Activated CD8-positive, alpha-beta T cell treated with anti-CD3 and anti-CD28 coated beads for 36 hours (primary cell): ENCODE results near the gene CCDC142. TPM values are rescaled to one million over a fixed set of nuclear protein-coding genes. Genes with fewer than 3 reads are reported as not detected.

Experiments used
- ATAC-seq: fragments of 200-7000 bp; cut with Tn5 transposase; one replicate; pipeline ENCODE4 v1.10.0; 2021; ENCODE audit warnings: mild to moderate bottlenecking, moderate library complexity
- CTCF ChIA-PET: fragments of 350-600 bp; sonication (Branson Sonifier 250); formaldehyde crosslinking; loops from one replicate; lab custom pipeline; 2021; ENCODE audit warnings: antibody characterized with exemption; lab: Charles Lee
- POLR2A ChIA-PET: fragments of 350-600 bp; sonication (Branson Sonifier 250); formaldehyde crosslinking; loops from one replicate; lab custom pipeline; 2021; ENCODE audit warnings: antibody characterized with exemption; lab: Charles Lee
- DNase-seq: peaks from one replicate; pipeline ENCODE4 v3.0.0-alpha.2; 2020
- H3K27ac Mint-ChIP-seq: one replicate; pipeline ENCODE4 v1.8.0; 2021; ENCODE audit warnings: mild to moderate bottlenecking, mixed read lengths
- H3K27me3 Mint-ChIP-seq: one replicate; pipeline ENCODE4 v1.8.0; 2021; ENCODE audit warnings: mixed read lengths
- H3K36me3 Mint-ChIP-seq: one replicate; pipeline ENCODE4 v1.8.0; 2021; ENCODE audit warnings: low read depth, mixed read lengths
- H3K4me1 Mint-ChIP-seq: one replicate; pipeline ENCODE4 v1.8.0; 2021; ENCODE audit warnings: low read depth, mixed read lengths
- H3K4me3 Mint-ChIP-seq: one replicate; pipeline ENCODE4 v1.8.0; 2021; ENCODE audit warnings: mild to moderate bottlenecking, moderate library complexity, mixed read lengths
- H3K9me3 Mint-ChIP-seq: one replicate; pipeline ENCODE4 v1.8.0; 2021; ENCODE audit warnings: mixed read lengths
- intact Hi-C: fragments of 100-400 bp; cut with micrococcal nuclease; formaldehyde crosslinking; loops from one replicate; pipeline ENCODE4 v1.10.0; 2022
- total RNA-seq, 2 experiments: library from RNA; stranded (reverse); gene quantifications; one replicate each; pipeline ENCODE4 v1.2.3, GENCODE V29; 2021
- TF ChIP-seq, protein P1 (sequence below): fragments of 200-600 bp; IDR thresholded peaks from one replicate; pipeline ENCODE4 v1.8.0; 2022; ENCODE audit warnings: antibody characterized with exemption, mild to moderate bottlenecking

CCDC142 gene
- total RNA-seq, 2 experiments from 2014 or later: 7.2 to 10.3 TPM

DNA sequence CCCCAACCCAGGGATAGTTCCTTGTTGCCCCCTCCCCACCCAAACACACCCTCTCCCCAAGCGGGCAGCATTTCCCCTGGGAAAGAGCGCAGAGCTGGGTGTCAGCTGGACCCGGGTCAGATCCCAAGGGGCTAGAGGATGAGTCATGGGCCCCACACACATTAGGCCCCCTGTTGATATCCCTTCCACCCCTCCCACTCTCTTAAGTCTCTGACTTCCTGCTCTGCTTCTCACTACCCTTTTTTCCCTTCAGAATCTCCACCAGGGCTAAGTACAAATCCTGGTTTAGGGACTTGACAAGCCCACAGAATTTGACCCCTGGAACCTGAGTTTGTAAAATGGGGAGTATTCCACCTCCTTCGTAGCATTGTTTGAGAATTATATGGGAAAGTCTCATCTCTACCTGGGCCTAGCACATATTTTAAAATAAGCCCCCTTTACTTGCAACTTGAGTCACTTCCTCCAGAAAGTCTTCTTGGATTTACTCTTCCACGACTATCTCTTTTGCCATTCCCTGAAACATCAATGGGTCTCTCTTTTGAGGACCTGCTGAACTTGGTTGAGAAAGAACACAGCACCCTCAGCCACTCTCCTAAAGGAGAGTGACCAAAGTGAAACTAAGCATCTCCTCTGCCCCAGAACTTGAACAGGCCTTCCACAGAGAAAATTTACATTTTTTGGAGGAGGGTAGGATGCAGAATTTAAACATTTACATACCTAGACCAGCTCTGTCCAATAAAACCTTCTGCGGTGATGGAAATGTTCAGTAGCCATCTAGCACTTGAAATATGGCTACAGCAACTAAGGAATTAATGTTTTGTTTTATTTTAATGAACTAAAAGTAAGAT lies 45.7 kb downstream of the CCDC142 start:
- Mint-ChIP-seq H3K27me3 (peaks cover 15% of the 10 kb centered on the region), H3K36me3 (no peaks in the 10 kb centered on the region), H3K4me3 (no peak overlapping the region), H3K4me1 (peaks cover 7% of the 10 kb centered on the region), H3K9me3 (no peaks in the 10 kb centered on the region), H3K27ac (no peak overlapping the region)
- ATAC-seq (no peak), DNase-seq (no peak)
- CTCF ChIA-PET: no interaction called here
- intact Hi-C loops: no loop called here
- POLR2A ChIA-PET: no interaction called here
- TF ChIP-seq, protein P1, sequence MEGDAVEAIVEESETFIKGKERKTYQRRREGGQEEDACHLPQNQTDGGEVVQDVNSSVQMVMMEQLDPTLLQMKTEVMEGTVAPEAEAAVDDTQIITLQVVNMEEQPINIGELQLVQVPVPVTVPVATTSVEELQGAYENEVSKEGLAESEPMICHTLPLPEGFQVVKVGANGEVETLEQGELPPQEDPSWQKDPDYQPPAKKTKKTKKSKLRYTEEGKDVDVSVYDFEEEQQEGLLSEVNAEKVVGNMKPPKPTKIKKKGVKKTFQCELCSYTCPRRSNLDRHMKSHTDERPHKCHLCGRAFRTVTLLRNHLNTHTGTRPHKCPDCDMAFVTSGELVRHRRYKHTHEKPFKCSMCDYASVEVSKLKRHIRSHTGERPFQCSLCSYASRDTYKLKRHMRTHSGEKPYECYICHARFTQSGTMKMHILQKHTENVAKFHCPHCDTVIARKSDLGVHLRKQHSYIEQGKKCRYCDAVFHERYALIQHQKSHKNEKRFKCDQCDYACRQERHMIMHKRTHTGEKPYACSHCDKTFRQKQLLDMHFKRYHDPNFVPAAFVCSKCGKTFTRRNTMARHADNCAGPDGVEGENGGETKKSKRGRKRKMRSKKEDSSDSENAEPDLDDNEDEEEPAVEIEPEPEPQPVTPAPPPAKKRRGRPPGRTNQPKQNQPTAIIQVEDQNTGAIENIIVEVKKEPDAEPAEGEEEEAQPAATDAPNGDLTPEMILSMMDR: no peak

DNA sequence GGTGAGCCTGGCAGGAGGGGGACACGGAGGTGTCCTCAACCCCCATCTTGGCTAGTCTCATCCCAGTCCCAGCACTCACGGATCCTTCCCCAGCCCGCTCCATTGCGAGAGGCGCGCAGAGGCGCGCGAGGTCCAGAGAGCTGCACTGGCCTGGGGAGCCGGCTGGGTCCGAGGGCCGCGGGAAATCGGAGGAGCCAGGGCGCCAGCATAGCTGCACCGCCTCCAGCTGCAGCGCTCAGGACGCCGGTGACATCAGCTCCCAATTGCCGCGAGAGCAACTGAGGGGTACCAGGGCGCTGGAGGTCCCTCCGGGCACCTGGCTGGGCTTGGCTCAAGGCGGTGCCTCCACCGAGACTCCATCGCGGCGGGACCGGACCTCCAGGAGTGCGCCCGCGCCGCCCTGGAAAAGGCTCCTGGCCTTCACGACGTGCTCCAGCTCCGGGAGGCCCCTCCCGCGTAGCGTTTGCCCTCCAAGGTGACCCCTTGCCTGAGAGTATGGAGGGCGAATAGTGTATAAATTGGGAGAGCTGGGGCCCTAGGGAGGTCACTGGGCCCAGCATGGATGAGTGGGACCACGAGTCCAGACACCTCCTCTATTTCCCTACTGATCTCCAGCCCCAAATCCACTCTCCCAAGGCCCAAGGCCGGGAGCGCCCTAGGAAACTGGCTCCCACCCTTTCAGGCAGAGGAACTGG lies 46.5 kb downstream of the CCDC142 start:
- H3K4me3 Mint-ChIP-seq: no peak overlapping the region
- ATAC-seq: no peak
- H3K27ac Mint-ChIP-seq: no peak overlapping the region
- intact Hi-C loops: no loop called here
- no peak for DNase-seq
- ChIA-PET POLR2A (no interaction called here), CTCF (interaction anchor here (1.1 kb wide), 1 partner anchor 101 kb away, joined by 4 read pairs; no protein-coding TSS in a partner anchor)
- no peaks in the 10 kb centered on the region for H3K36me3 Mint-ChIP-seq
- H3K4me1 Mint-ChIP-seq: peaks cover 7% of the 10 kb centered on the region
- peaks cover 15% of the 10 kb centered on the region for H3K27me3 Mint-ChIP-seq
- no peaks in the 10 kb centered on the region for H3K9me3 Mint-ChIP-seq
- TF ChIP-seq, protein P1: no peak

DNA sequence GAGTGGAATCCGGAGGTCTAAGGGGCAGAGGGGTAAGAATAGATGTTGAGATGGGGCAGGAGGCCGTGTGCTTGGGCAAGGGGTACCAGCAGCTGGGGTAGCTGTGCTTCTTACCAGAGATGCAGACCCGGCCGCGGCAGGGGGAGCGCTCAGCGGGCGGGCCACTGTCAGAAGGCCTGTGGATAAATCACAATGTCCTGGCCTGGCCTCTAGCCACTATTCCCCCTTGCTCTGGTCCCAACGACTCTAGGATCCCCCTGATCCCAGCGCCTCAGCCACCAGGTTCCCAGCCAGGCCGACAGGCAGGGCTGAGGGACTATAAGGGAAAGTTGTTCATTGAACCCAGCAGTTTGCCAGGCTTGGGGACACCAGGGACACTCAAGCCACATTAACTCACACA lies 52.3 kb downstream of the CCDC142 start:
- Mint-ChIP-seq H3K4me3 (no peak overlapping the region), H3K36me3 (peaks cover under 1% of the 10 kb centered on the region), H3K9me3 (no peaks in the 10 kb centered on the region), H3K27ac (no peak overlapping the region), H3K27me3 (no peaks in the 10 kb centered on the region), H3K4me1 (no peaks in the 10 kb centered on the region)
- ChIA-PET POLR2A (interaction anchor here (1.6 kb wide), 1 partner anchor 10 kb away, joined by 4 read pairs; the partner anchor contains the start of gene C2orf81), CTCF (interaction anchor here (1.9 kb wide), 1 partner anchor 10 kb away, joined by 6 read pairs; no protein-coding TSS in a partner anchor)
- DNase-seq (no peak), ATAC-seq (no peak)
- TF ChIP-seq, protein P1: no peak
- intact Hi-C loops: no loop called here

DNA sequence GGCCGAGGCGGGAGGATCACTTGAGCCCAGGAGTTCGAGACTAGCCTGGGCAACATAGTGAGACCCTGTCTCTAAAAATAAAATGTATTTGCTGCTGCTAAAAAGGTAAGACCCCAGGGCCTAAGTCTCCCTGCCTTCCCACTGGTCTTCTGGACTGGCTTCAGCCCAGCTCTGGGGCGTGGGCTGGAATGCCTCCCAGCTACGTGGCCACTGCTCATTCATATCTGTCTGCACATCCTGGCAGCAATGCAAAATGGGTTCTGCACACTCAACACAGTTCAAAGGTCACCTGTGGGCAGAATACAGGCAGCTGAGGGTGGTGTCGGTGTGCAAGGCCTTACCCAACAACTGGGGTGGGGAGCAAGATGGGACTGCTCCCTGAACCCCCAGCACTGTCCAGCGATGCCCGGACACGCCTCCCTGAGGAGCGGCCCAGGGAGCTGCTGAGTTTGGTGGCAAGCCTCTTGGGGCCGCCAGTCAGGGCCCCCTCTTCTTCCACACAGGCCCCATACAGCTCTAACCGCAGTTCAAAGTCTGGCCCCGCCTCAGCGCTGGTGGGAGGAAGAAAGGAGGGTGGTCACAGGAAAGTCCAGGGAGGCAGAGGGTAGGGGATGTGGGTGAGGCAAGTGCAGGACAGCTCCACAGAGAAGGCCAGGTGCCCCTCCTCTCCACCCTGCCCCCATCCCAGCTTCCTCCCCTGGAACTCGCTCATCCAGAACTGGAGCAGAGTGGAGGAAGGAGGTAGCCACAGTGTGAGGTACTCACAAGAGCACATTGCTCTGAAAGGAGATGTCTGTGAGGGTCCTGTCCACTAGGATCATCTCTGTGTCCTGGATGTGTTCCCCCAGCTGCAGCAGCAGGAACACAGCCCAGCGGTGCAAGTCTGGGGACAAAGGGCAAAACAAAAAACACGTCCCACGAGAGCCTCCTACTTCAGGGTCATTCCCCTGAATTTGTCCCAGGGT lies 53.0 kb downstream of the CCDC142 start:
- intact Hi-C loops: no loop called here
- ATAC-seq: no peak
- H3K4me3 Mint-ChIP-seq: no peak overlapping the region
- TF ChIP-seq, protein P1: no peak
- CTCF ChIA-PET: interaction anchor here (1.2 kb wide), 1 partner anchor 13 kb away, joined by 3 read pairs; no protein-coding TSS in a partner anchor
- no peak for DNase-seq
- H3K9me3 Mint-ChIP-seq: no peaks in the 10 kb centered on the region
- H3K36me3 Mint-ChIP-seq: peaks cover 5% of the 10 kb centered on the region
- H3K27ac Mint-ChIP-seq: no peak overlapping the region
- POLR2A ChIA-PET: interaction anchor here (1.0 to 1.6 kb wide), 2 partner anchors 9 to 25 kb away, joined by 3 to 4 read pairs; partner anchors contain the start of genes C2orf81 and INO80B
- H3K4me1 Mint-ChIP-seq: no peaks in the 10 kb centered on the region
- H3K27me3 Mint-ChIP-seq: no peaks in the 10 kb centered on the region
